HG03565 (cell line): ENCODE results near the gene C12orf57.

ENCODE experiments used
- ATAC-seq: cut with Tn5 transposase; IDR thresholded peaks from one replicate; pipeline ENCODE4 v1.9.1; 2021; ENCODE audit warnings: mild to moderate bottlenecking, moderate library complexity; ENCODE audit not compliant: unreplicated experiment

Gene C12orf57

GRCh38 chr12:6952121-6952862, 8.5 kb downstream of the C12orf57 start:
- no peak for ATAC-seq

- ATAC-seq: no peak
Measured at GRCh38 chr12:6952863-6953441, 9.1 kb downstream of the C12orf57 start.

- peak; percentile 41 for ATAC-seq
Measured at GRCh38 chr12:6953442-6954315, 9.9 kb downstream of the C12orf57 start.

GRCh38 chr12:6954316-6955107, 10.7 kb downstream of the C12orf57 start:
- no peak for ATAC-seq

- ATAC-seq: no peak
Measured at GRCh38 chr12:6955108-6956020, 11.5 kb downstream of the C12orf57 start.

DNA sequence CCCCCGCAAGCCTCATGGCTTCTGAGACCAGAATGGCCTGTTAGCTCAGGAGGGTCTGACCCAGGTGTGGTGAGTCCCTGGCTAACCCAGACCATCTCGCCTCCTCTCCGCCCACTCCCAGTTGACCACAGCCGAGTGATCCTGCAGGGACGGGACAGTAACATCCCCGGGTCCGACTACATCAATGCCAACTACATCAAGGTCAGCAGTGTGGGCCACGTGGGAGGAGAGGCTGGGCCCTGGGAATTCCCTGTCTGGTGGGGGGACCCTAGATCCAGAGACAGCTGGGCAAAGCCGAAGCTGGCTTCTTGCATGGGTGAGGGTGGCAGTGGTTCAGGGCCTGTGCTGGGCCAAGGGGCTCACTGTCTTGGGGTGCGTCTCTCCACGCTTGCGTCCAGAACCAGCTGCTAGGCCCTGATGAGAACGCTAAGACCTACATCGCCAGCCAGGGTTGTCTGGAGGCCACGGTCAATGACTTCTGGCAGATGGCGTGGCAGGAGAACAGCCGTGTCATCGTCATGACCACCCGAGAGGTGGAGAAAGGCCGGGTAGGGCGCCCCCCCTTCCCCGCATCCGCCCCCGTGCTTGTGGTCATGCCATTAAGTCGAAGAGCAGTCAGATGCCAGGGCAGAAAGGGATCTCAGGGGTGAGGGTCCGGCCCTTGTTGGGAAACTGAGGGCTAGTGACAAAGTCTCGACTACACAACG, 12.4 kb downstream of the C12orf57 start:
- ATAC-seq: no peak

- ATAC-seq: no peak
Measured at GRCh38 chr12:6957151-6957701, 13.4 kb downstream of the C12orf57 start.

DNA sequence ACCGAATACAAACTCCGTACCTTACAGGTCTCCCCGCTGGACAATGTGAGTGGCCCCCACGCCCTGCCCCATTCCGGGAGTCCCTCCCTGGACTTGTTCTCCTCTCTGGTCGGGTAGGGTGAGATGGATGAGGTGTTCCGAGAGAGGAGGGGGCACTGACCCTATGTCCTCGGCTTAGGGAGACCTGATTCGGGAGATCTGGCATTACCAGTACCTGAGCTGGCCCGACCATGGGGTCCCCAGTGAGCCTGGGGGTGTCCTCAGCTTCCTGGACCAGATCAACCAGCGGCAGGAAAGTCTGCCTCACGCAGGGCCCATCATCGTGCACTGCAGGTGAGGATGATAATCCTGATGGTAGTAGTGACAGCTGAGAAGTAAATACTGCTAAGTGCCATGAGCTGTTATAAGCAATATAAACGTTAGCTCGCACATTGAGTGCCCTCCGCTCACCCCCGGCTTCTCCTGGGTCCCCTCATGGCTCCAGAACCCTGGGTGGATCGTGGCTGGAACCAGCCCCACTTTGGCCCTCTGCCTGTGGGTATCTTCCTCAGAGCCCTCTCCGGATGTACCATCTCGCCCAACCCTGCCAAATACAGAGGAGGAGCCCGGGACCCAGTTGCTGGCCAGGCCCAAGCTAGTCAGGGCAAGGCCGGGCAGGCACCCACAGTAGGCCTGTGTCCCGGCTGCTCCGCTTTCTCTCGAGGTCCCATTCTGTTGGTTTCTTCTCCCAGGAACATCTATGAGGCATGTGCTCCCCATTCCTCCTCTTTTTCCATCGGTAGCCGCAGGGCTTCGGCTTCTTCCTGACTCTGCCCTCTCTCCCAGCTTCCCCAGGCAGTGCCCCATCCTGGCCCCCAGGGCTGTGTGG, 14.2 kb downstream of the C12orf57 start:
- no peak for ATAC-seq

DNA sequence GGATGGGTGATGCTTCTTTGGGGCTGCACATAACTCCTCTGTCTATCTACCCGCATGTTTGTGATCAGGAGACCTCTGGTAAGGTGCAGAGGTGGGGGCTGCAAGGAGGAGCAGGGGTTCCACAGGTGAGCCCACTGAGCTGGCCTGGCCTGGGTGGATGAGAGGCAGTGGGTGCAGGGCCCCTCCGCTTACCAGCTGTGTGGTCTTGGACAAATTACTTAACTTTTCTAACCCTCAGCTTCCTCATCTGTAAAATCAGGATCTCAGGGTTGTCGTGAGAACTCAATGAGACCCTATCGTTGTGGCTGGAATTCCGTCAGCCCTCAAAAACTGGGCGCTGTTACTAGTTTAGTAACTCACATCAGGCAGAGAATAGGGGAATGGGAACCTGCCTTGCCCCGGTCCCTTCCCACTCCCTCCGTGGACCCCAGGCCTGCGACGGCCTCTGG, 14.8 kb downstream of the C12orf57 start:
- no peak for ATAC-seq

DNA sequence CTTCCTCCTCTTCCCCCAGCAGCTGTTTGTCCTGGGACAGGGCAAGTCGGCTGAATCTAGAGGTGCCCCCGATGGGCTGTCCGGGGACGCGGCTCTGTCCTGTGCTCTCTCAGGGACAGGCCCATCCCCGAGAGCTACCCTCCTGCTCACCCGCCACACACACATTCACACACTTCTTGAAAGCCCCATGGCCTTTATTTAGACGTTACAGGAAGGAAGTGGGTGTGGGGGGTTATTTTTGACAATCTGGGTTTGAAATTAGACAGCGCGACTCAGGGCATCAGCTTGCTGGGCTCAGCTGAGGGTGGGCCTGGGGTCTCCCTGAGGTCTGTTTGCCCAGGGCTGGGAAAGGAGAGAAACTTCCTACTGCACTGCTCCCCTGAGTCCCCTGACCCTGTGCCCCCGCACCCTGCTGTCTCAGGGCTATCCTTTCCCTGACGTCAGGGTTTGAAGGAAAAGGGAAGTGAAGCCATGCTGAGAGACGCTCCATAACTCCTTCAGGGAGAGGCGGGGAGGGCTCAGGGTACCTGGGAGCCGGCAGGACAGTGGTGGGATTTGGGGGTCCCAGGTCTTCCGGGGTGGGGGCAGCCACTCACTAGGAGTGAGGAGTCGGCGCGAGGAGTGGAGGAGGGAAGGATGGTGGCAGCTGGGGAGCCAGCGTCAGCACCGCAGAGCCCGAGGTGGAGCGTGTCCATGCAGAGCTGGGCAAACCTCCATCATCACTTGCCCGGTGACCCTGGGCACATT, 15.4 kb downstream of the C12orf57 start:
- peak; percentile 33 for ATAC-seq

- no peak for ATAC-seq
Measured at GRCh38 chr12:6959805-6960592, 16.2 kb downstream of the C12orf57 start.

GRCh38 chr12:6960593-6961277, 16.9 kb downstream of the C12orf57 start:
- ATAC-seq: no peak

- ATAC-seq: no peak
Measured at GRCh38 chr12:6961278-6961694, 17.5 kb downstream of the C12orf57 start.

- no peak for ATAC-seq
Measured at GRCh38 chr12:6961695-6962284, 18.0 kb downstream of the C12orf57 start.

DNA sequence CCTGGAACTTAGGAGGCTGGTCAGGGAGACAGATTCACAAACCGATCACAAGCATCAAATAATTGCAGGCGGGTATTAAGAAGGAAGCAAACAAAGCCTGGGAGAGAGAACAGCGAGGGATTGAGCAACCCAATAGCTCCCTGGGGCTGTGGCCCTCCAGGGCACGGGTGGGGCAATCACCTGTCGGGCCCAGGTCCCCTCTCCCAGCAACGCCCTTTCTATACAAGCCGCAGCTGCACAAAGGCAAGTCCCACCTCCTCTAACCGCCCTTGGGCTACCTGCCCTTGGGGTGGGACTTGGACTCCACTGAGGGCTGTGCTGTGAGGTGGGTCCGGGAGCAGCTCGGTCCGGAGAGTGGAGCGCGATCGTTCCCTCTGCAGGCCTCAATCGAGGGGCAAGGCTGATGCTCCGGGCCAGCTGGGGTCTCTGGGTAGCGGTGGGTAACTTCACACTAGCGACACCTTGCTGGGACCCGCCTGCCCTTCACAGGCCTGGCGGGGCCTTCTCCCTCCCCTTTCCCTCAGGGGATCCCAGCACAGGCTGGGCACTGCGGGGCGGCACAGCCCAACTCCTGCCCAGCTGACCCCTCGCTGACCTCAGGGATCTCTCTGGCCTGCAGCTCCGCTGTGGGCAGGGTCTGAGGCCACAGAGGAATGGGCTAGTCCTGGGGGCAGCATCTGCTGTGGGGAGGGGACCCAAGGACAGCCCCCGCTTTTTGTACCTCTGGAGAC, 18.6 kb downstream of the C12orf57 start:
- no peak for ATAC-seq
